PC-9 (cell line): ENCODE measurements around the gene PACSIN1.

Source experiments
- CTCF ChIP-seq: fragments of 200-600 bp; sonication (generic); conservative IDR thresholded peaks from 2 replicates; pipeline ENCODE4 v1.6.1; 2017; ENCODE audit warnings: mixed run types, antibody characterized with exemption, mild to moderate bottlenecking, moderate library complexity
- EZH2 ChIP-seq: fragments of 200-600 bp; sonication (generic); IDR thresholded peaks from 2 replicates; pipeline ENCODE4 v1.8.0; 2017; ENCODE audit warnings: antibody characterized with exemption, low read depth

GRCh38 chr6:34457382-34457741 lies 8.5 kb upstream of the PACSIN1 start:
- TF ChIP-seq CTCF (no peak), EZH2 (no peak)
